CD4-positive, alpha-beta T cell treated with Interleukin-1 beta for 1 hour (primary cell): ENCODE measurements around the gene PSMC3.

Experiments
- DNase-seq, 2 donors: peaks; one replicate each; pipeline ENCODE4 v3.0.0-alpha.2; 2020 to 2022

The PSMC3 gene

GRCh38 chr11:47426062-47426956 is at the start of gene PSMC3:
PSMC3 (minus strand) TSS chr11:47426439; CDS start chr11:47426279, 160 bp downstream.
- DNase-seq, result peak; percentile 96 to 98

DNA sequence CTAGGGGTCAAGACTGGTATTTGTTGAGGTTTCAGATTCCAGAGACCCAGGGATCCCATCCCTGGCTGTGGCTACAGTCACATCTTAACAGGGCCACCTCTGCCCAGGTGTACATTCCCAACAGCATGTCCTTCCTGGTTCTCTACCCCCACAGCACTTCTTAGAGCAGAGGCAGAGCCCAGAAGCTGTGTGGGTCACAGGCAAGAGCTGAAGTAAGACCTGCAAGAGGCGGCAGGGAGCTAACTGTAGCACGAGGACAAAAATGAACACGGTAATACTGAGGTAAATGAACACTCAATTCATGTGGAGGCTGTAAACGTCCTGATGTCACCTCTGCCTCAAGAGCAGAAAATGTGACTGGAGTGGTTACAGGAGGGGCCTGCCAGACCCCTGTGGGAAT is 44.4 kb upstream of the PSMC3 start:
- no peak for DNase-seq

DNA sequence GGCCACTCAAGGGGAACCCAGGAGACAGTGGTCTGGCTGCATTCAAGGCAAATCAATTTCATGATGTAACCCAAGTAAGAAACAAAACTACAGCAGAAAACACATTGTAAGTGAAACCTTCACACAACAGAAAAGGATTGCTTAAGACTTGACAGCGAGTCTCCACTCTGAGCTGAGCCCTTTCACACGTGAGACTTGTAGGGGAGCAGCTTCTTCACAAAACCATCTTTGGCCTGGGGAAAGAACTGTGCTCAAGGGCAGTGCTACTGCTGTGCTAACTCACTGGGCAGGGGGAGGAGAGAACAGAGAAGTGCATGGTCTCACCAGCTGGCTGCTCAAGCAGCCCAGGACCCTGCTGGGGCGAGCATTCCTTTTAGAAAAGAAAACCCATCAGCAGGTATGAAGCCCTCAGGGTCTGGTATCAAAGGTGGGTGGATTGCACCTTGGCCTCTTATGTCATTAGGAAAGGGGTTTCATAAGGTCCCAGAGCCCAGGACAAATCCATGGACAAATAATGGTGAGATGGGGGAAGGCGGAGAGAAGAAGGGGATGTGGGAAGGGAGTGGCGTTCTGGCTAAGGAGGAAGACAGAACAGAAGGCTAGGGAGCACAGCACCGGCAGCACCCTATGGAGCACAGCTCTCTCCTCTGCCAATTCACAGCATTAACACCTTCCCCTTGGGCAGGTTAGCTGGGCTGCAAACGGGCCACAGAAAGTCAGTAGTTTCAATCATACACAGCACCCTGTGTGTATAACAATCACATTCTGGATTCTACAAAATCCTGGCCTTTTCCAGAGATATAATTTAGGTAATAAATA is 43.3 kb upstream of the PSMC3 start:
- DNase-seq, result no peak

GRCh38 chr11:47468598-47469214 is 42.5 kb upstream of the PSMC3 start:
- DNase-seq, result no peak

DNA sequence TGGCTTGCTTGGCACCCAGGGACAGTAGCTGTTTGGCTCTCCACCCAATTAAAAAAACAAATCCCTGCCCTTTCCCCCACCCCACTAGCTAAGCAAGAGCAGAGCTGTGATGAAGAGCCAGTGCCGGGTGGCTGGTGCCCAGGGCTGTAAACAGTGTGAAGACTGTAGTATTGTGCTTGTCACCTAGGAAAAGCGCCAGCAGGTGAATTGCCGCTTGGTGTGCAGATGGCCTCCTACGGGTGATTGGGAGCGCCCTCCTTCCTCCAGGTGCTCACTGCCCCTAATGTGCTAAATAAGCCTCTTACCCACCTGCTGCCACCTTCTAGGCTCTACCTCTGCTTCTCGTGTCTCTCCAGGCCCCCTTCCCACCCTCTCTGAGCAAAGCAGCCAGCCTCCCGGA is 41.1 kb upstream of the PSMC3 start:
- DNase-seq, result no peak

GRCh38 chr11:47466701-47467250 is 40.5 kb upstream of the PSMC3 start:
- DNase-seq, result no peak

GRCh38 chr11:47466201-47466600 is 40.0 kb upstream of the PSMC3 start:
- no peak for DNase-seq

- no peak for DNase-seq
These were observed 38.2 kb upstream of the PSMC3 start for GRCh38 chr11:47464483-47464882.

- no peak for DNase-seq
These were observed 35.6 kb upstream of the PSMC3 start for GRCh38 chr11:47461876-47462275.

DNA sequence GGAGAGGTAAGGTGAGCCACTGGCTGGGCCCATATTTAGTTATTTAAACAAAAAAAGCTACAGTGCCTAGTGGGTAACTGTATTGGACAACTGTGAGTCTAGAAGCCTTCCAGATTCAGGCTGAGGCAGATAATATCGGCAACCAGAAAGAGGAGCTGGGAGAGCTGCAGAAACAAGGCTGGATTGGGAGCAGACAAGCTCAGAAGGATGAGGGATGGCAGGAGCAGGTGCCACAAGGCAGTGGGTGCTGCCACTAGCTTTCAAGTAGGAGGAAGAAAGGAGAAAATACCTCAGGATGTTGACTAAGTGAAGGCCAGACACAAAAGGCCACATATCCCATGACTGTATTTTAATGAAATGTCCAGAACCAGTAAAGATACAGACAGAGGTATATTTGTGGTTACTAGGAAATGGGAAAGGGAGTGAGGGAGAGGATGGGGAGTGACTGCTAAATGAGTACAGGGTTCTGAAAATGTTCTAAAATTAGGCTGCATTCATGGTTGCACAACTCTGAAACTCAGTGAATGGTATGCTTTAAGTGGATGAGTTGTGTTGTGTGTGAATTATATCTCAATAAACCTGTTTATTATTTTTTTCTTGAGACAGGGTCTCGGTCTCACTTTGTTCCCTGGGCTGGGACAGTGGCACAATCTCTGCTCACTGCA is 34.5 kb upstream of the PSMC3 start:
- no peak for DNase-seq

- DNase-seq, result peak; percentile 77 to 81
These were observed 28.0 kb upstream of the PSMC3 start for GRCh38 chr11:47454258-47454671.

GRCh38 chr11:47453365-47453764 is 27.1 kb upstream of the PSMC3 start:
- DNase-seq, result no peak

DNA sequence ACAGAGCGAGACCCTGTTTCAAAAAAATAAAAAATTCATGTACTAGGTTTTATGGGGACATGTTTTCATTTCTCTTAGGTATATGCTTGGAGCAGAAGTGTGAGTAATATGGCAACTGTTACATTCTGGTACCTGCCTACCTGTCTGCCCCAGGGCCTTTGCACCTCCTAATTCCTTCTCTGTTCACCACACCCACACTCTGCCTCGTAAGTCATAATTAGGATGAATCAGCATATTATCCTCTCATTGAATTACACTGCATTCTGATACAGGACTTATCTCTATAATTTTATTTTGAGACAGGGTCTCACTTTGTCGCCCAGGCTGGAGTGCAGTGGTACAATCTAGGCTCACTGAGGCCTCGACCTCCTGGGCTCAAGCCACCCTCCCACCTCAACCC is 25.8 kb upstream of the PSMC3 start:
- DNase-seq, result no peak

GRCh38 chr11:47451436-47451835 is 25.2 kb upstream of the PSMC3 start:
- no peak for DNase-seq

DNA sequence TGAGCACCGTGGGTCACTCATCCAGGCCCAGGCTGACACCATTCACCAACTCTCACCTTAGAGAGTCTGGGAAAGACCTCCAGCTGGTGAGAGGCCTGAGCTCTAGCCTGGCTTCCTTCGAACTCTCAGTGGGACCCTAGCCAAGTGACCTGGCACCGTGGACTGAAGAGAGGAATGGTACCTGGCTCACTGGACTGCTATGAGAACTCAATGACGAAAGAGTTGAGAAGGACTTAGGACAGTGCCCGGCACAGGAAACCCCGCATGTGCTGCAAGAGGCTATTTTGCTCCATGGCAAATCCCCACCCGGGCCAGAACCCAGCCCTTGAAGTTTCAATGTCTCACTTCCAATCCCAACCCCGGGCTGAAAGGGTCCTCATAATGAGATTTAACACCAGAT is 23.3 kb upstream of the PSMC3 start:
- no peak for DNase-seq

- no peak for DNase-seq
These were observed 22.6 kb upstream of the PSMC3 start, which contains the start of gene RAPSN for GRCh38 chr11:47448566-47449427. RAPSN (minus strand) TSS chr11:47449136; CDS start chr11:47448964, 172 bp downstream.

- DNase-seq, result no peak
These were observed 21.7 kb upstream of the PSMC3 start for GRCh38 chr11:47447906-47448305.

DNA sequence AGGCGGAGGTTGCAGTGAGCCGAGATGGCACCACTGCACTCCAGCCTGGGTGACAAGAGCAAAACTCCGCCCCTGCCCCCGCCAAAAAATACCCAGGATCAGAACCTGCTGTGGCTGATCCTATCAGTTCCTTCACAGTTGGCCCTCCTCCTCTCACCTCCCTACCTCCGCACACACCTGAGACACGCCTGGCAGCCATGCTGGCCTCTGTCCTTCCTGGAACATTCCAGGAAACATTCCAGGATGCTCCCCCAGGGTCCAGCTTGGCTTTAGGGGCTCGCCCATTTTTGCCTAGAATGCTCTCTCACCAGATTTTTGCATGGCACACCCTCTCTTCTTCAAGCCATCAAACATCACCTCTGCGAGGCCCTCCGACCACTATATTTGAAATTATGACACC is 20.6 kb upstream of the PSMC3 start:
- no peak for DNase-seq

- no peak for DNase-seq
These were observed 19.6 kb upstream of the PSMC3 start for GRCh38 chr11:47445840-47446239.

- DNase-seq, result no peak
These were observed 17.6 kb upstream of the PSMC3 start for GRCh38 chr11:47443817-47444216.

DNA sequence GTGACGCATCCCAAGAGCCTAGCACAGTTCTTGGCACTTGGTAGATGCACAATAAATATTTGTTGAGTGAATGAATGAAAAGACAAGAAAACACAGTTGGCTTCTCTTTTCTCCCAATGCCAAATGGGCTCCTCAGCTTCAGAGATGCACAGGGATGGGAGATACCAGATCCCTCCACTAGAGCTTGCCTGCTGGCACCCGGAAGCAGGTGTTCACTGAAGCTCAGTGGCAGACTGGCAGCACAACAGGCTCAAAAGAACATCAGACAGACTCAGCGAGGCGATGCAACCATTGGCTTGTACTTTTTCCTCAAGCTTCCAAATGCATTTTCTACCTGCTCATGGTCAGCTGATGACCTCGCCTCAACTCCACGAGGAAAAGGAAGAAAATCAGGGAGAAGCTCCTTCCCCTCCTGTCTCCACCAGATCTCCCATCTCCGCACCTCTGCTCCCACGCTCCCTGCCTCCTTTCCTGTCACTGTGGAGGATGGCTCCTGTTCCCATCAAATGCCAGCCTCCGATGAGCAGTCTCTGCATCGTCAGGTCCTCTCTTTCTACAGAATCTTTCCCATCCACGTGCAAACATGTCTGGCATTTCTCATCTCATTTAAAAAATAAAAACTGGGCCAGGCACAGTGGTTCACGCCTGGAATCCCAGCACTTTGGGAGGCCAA is 16.9 kb upstream of the PSMC3 start:
- no peak for DNase-seq
